Left ventricle myocardium inferior (tissue), 1 donor: ENCODE results near the gene SERINC5. TPM values are rescaled to one million over a fixed set of nuclear protein-coding genes. Genes with fewer than 3 reads are reported as not detected.
"Not testable (repeated sequence)": the region's sequence is repeated elsewhere in the genome, so short reads cannot be mapped to it uniquely, and the experiment has no call there.

Experiments used
- DNase-seq: peaks from one replicate; pipeline ENCODE4 v3.0.0-alpha.2; 2020
- H3K27ac ChIP-seq: fragments of 200-600 bp; replicated peaks from 2 replicates; pipeline ENCODE4 v1.8.0; 2021
- H3K27me3 ChIP-seq: fragments of 200-600 bp; 2 replicates; pipeline ENCODE4 v1.8.0; 2021; ENCODE audit warnings: low read depth
- H3K36me3 ChIP-seq: fragments of 200-600 bp; 2 replicates; pipeline ENCODE4 v1.8.0; 2021
- H3K4me1 ChIP-seq: fragments of 200-600 bp; 2 replicates; pipeline ENCODE4 v1.8.0; 2021
- H3K4me3 ChIP-seq: fragments of 200-600 bp; 2 replicates; pipeline ENCODE4 v1.8.0; 2021; ENCODE audit warnings: mild to moderate bottlenecking, moderate library complexity
- H3K9me3 ChIP-seq: fragments of 200-600 bp; replicated peaks from 2 replicates; pipeline ENCODE4 v1.8.0; 2021
- CTCF ChIP-seq: fragments of 200-600 bp; IDR thresholded peaks from 2 replicates; pipeline ENCODE4 v1.8.0; 2021; ENCODE audit warnings: antibody characterized with exemption, mild to moderate bottlenecking, borderline replicate concordance
- intact Hi-C: fragments of 100-400 bp; cut with micrococcal nuclease; formaldehyde crosslinking; loops from one replicate; pipeline ENCODE4 v1.11.0; 2022
- total RNA-seq: library from RNA; stranded (reverse); fragmentation: NEBNext Ultra II Directional; extraction: Animal tissue kit (Norgen Biotek cat#: 25700); gene quantifications from one replicate; pipeline ENCODE4 v1.2.1, GENCODE V29; 2021
- donor health status: DM: no; HTN: yes; CAD: no; lungs with severe emphysema.

The SERINC5 gene
- total RNA-seq, 1 donor from 2014 or later = 12.2 TPM

GRCh38 chr5:80206282-80206681 is 49.6 kb downstream of the SERINC5 start:
- peak overlapping the region; percentile 68 for H3K27ac ChIP-seq
- H3K4me1 ChIP-seq = peaks cover 64% of the 10 kb centered on the region
- H3K4me3 ChIP-seq = no peak overlapping the region
- H3K36me3 ChIP-seq = peaks cover 14% of the 10 kb centered on the region
- DNase-seq = no peak
- H3K27me3 ChIP-seq = no peaks in the 10 kb centered on the region
- no peak for TF ChIP-seq CTCF
- H3K9me3 ChIP-seq = peaks cover 6% of the 10 kb centered on the region
- intact Hi-C loops = no loop called here

GRCh38 chr5:80205846-80206245 is 50.0 kb downstream of the SERINC5 start:
- H3K27me3 ChIP-seq = no peaks in the 10 kb centered on the region
- H3K4me3 ChIP-seq = no peak overlapping the region

GRCh38 chr5:80204808-80205614 is 50.8 kb downstream of the SERINC5 start:
- H3K4me3 ChIP-seq = no peak overlapping the region
- H3K27me3 ChIP-seq = no peaks in the 10 kb centered on the region
- peak overlapping the region; percentile 68 for H3K27ac ChIP-seq
- H3K36me3 ChIP-seq = peaks cover 14% of the 10 kb centered on the region
- peaks cover 64% of the 10 kb centered on the region for H3K4me1 ChIP-seq
- peak; percentile 27 for DNase-seq
- TF ChIP-seq CTCF = no peak
- intact Hi-C loops = no loop called here
- peaks cover 6% of the 10 kb centered on the region for H3K9me3 ChIP-seq

More at GRCh38 chr5:80205846-80206245, 50.0 kb downstream of the SERINC5 start:
- TF ChIP-seq CTCF = no peak
- Histone ChIP-seq H3K36me3 (peaks cover 14% of the 10 kb centered on the region), H3K4me1 (peaks cover 67% of the 10 kb centered on the region), H3K9me3 (peaks cover 6% of the 10 kb centered on the region), H3K27ac (peak overlapping the region; percentile 68)
- no peak for DNase-seq
- intact Hi-C loops = no loop called here

GRCh38 chr5:80201763-80202162 is 54.1 kb downstream of the SERINC5 start:
- DNase-seq, intact Hi-C loops, H3K4me3 ChIP-seq, H3K9me3 ChIP-seq, H3K27me3 ChIP-seq, H3K27ac ChIP-seq: not testable (repeated sequence)
- H3K4me1 ChIP-seq = peaks cover 63% of the 10 kb centered on the region
- peaks cover 14% of the 10 kb centered on the region for H3K36me3 ChIP-seq

GRCh38 chr5:80198920-80199319 is 56.9 kb downstream of the SERINC5 start:
- Histone ChIP-seq H3K36me3 (peaks cover 14% of the 10 kb centered on the region), H3K27me3 (no peaks in the 10 kb centered on the region), H3K9me3 (no peaks in the 10 kb centered on the region), H3K4me3 (no peak overlapping the region), H3K4me1 (peaks cover 63% of the 10 kb centered on the region), H3K27ac (peak overlapping the region; percentile 63)
- no peak for TF ChIP-seq CTCF
- intact Hi-C loops = no loop called here
- no peak for DNase-seq

- H3K4me3 ChIP-seq = no peak overlapping the region
- no peaks in the 10 kb centered on the region for H3K27me3 ChIP-seq
- H3K27ac ChIP-seq = peak overlapping the region; percentile 63
- H3K4me1 ChIP-seq = peaks cover 66% of the 10 kb centered on the region
- peak; percentile 54 for DNase-seq
- intact Hi-C loops = no loop called here
- TF ChIP-seq CTCF = no peak
- no peaks in the 10 kb centered on the region for H3K9me3 ChIP-seq
- peaks cover 14% of the 10 kb centered on the region for H3K36me3 ChIP-seq
Observed at GRCh38 chr5:80198399-80198798, 57.4 kb downstream of the SERINC5 start.
